ENCODE data around the gene APBB2. TPM values are rescaled to one million over a fixed set of nuclear protein-coding genes. Genes with fewer than 3 reads are reported as not detected.

APBB2 gene
- total and polyA plus RNA-seq, 2 of the 8 experiments (the other 6 are each of a cell fraction or from before 2014, with no cell fraction given) = 58.7 to 59.4 TPM

- H3K14ac ChIP-seq (ENCODE audit: insufficient read length) = no peak overlapping the region
- H2AK5ac ChIP-seq (ENCODE audit: low read depth, low read length) = no peak overlapping the region
- FAIRE-seq (no peak), DNase-seq (ENCODE audit: low read depth in 1 of 2, low spot score in 2 of 2) (no peak)
- no peak overlapping the region for H4K91ac ChIP-seq (replicated peaks; ENCODE audit: insufficient read length, low read length)
- H4K5ac ChIP-seq (ENCODE audit: insufficient read length, low read depth, low read length) = no peak overlapping the region
- H2BK20ac ChIP-seq (ENCODE audit: low read length) = no peak overlapping the region
- no peak overlapping the region for H2BK15ac ChIP-seq (ENCODE audit: low read length)
- CTCF ChIA-PET (ENCODE audit: partially characterized antibody) = interaction anchor here (1.1 kb wide), 1 partner anchor 157 kb away, joined by 5 read pairs; no protein-coding TSS in a partner anchor
- H3K23ac ChIP-seq (ENCODE audit: insufficient read length) = no peak overlapping the region
- H3K79me2 ChIP-seq (ENCODE audit: control insufficient read depth in 1 of 2, insufficient read depth in 2 of 2, low read length in 2 of 2) = peaks cover 0 to 4% of the 10 kb centered on the region in 2 experiments; a peak in 1 of 4 replicates
- H3K27me3 ChIP-seq (replicated peaks in 1 of 4; ENCODE audit: control insufficient read depth in 3 of 4, extremely low read depth in 1 of 4, insufficient read depth in 3 of 4, low read length in 3 of 4) = no peaks in the 10 kb centered on the region
- H3K4ac ChIP-seq (replicated peaks; ENCODE audit: insufficient read length, low read depth, low read length) = no peak overlapping the region
- no peak overlapping the region for H4K8ac ChIP-seq (ENCODE audit: extremely low read depth, insufficient read depth, low read length)
- no peak overlapping the region for H3K9ac ChIP-seq (replicated peaks in 1 of 4; ENCODE audit: extremely low read depth in 1 of 4, low read depth in 3 of 4, low read length in 3 of 4)
- H3K27ac ChIP-seq (ENCODE audit: low read depth, low read length) = no peak overlapping the region
- H3K23me2 ChIP-seq (ENCODE audit: low read depth, low read length) = no peaks in the 10 kb centered on the region
- H2BK12ac ChIP-seq (ENCODE audit: low read depth, low read length) = no peak overlapping the region
- 84% methylated on average over 5 of the region's 5 CpGs; no CpG with 5 or more reads in 1 of the 2 experiments for WGBS, 2 experiments (ENCODE audit: extremely low coverage in 1 of 2, insufficient coverage in 1 of 2, insufficient read length in 1 of 2, insufficient replicate concordance in 2 of 2, low coverage in 1 of 2, low lambda C conversion rate in 2 of 2, missing lambda C conversion rate in 1 of 2)
- H3K4me1 ChIP-seq (replicated peaks in 1 of 4; ENCODE audit: control insufficient read depth in 3 of 4, insufficient read depth in 4 of 4, low read length in 3 of 4) = peaks cover 0 to 2% (median 0%) of the 10 kb centered on the region in 4 experiments; a peak in 1 of 7 replicates
- H3K4me3 ChIP-seq (ENCODE audit: extremely low read depth in 1 of 4, insufficient read depth in 2 of 4, low read depth in 3 of 4, low read length in 4 of 4) = no peak overlapping the region
- no peaks in the 10 kb centered on the region for H3K36me3 ChIP-seq (ENCODE audit: control insufficient read depth in 2 of 4, insufficient read depth in 4 of 4, low read length in 3 of 4)
- no peak overlapping the region for H2BK120ac ChIP-seq (replicated peaks; ENCODE audit: low read depth, low read length)
- H3K9me3 ChIP-seq (ENCODE audit: insufficient read depth in 2 of 2, low read depth in 1 of 2, low read length in 1 of 2) = no peaks in the 10 kb centered on the region
- no peak overlapping the region for H2BK5ac ChIP-seq (ENCODE audit: low read depth, low read length)
- no peaks in the 10 kb centered on the region for H4K20me1 ChIP-seq (replicated peaks in 1 of 2; ENCODE audit: control insufficient read depth in 1 of 2, insufficient read depth in 2 of 2, low read length in 2 of 2)
- H3K18ac ChIP-seq (ENCODE audit: extremely low read depth, low read length) = no peak overlapping the region
- no peak overlapping the region for H2AFZ ChIP-seq (ENCODE audit: low read length)
- H3K4me2 ChIP-seq (ENCODE audit: insufficient read depth in 1 of 2, low read depth in 2 of 2, low read length in 2 of 2) = no peak overlapping the region
- no peak overlapping the region for H3K56ac ChIP-seq (replicated peaks; ENCODE audit: insufficient read length, low read depth, low read length)
- H3K79me1 ChIP-seq (ENCODE audit: low read depth, low read length) = no peaks in the 10 kb centered on the region
- POLR2A ChIA-PET (ENCODE audit: partially characterized antibody) = no interaction called here
- TF ChIP-seq POLR2AphosphoS5 (IDR thresholded peaks at IDR 0.05; ENCODE audit: low read depth, low read length) = no peak
- TF ChIP-seq CTBP2 (IDR thresholded peaks at IDR 0.05; ENCODE audit: borderline replicate concordance, insufficient read depth, insufficient read length, low read length) = no peak
- TF ChIP-seq RAD21 (IDR thresholded peaks at IDR 0.05 in 1 of 2, conservative IDR thresholded peaks at IDR 0.05 in 1 of 2; ENCODE audit: low read depth in 2 of 2, low read length in 2 of 2) = no peak
- TF ChIP-seq SP2 (IDR thresholded peaks at IDR 0.05; ENCODE audit: low read length) = no peak
- no peak for TF ChIP-seq PHF8 (conservative IDR thresholded peaks at IDR 0.05; ENCODE audit: low read depth, low read length)
- TF ChIP-seq SIX5 (IDR thresholded peaks at IDR 0.05; ENCODE audit: low read depth, low read length) = no peak
- no peak for TF ChIP-seq EGR1 (IDR thresholded peaks at IDR 0.05; ENCODE audit: borderline replicate concordance, low read depth, low read length)
- no peak for TF ChIP-seq HDAC2 (IDR thresholded peaks at IDR 0.05; ENCODE audit: borderline replicate concordance in 1 of 2, low read depth in 2 of 2, low read length in 2 of 2)
- TF ChIP-seq CEBPB (IDR thresholded peaks at IDR 0.05; ENCODE audit: low read depth, low read length) = no peak
- TF ChIP-seq E2F6 (IDR thresholded peaks at IDR 0.05) = no peak
- TF ChIP-seq SIN3A (conservative IDR thresholded peaks at IDR 0.05 in 1 of 2, IDR thresholded peaks at IDR 0.05 in 1 of 2; ENCODE audit: low read depth in 1 of 2, low read length in 2 of 2) = no peak
- no peak for TF ChIP-seq GABPA (IDR thresholded peaks at IDR 0.05; ENCODE audit: borderline replicate concordance, insufficient read depth, low read length)
- no peak for TF ChIP-seq JUN (IDR thresholded peaks at IDR 0.05; ENCODE audit: low read depth, low read length)
These were observed 132.5 kb downstream of the APBB2 start for GRCh38 chr4:41081847-41082246.

All from H1 (cell line).